GM12892 (cell line): ENCODE measurements around the gene IFI44L.

Experiments used
- POLR2A ChIP-seq: IDR thresholded peaks from 2 replicates; pipeline ENCODE4 v1.6.1; 2011; ENCODE audit warnings: low read depth, low read length, control low read depth
- POLR2AphosphoS5 ChIP-seq: IDR thresholded peaks from 2 replicates; pipeline ENCODE4 v1.6.1; 2011; ENCODE audit warnings: low read depth, low read length, control low read depth
- TAF1 ChIP-seq: IDR thresholded peaks from 2 replicates; pipeline ENCODE4 v1.6.1; 2011; ENCODE audit warnings: low read depth, mild to moderate bottlenecking, control low read depth, low read length, borderline replicate concordance

GRCh38 chr1:78606274-78606673, 14.0 kb upstream of the IFI44L start:
- no peak for TF ChIP-seq POLR2A
- no peak for TF ChIP-seq POLR2AphosphoS5
- TF ChIP-seq TAF1: no peak
